Esophagus squamous epithelium (tissue), 5 donors: ENCODE data around the gene FEM1B. TPM values are rescaled to one million over a fixed set of nuclear protein-coding genes. Genes with fewer than 3 reads are reported as not detected.

Experiments used
- DNase-seq: peaks from one replicate; lab custom pipeline; 2025; lab: John Stamatoyannopoulos, UW
- H3K27ac ChIP-seq, 4 donors: fragments of 200-600 bp; sonication (generic); one replicate each; pipeline ENCODE4 v1.5.1; 2016 to 2019; ENCODE audit warnings: mild to moderate bottlenecking in 1 of 4
- H3K27me3 ChIP-seq, 4 donors: fragments of 200-600 bp; sonication (generic); 1 replicate in 3 of 4; 2 replicates in 1 of 4; pipeline versions ENCODE4 v1.5.1 to v1.6.0; 2017 to 2021; ENCODE audit warnings: antibody characterized with exemption in 1 of 4
- H3K36me3 ChIP-seq, 3 donors: fragments of 200-600 bp; sonication (generic); one replicate each; pipeline ENCODE4 v1.5.1; 2016 to 2019
- H3K4me1 ChIP-seq, 3 donors: fragments of 200-600 bp; sonication (generic); one replicate each; pipeline ENCODE4 v1.5.1; 2017 to 2019
- H3K4me3 ChIP-seq, 4 donors: fragments of 200-600 bp; sonication (generic); 1 replicate in 3 of 4; 2 replicates in 1 of 4; pipeline ENCODE4 v1.5.1; 2016 to 2019; ENCODE audit warnings: mild to moderate bottlenecking in 2 of 4, moderate library complexity in 1 of 4
- H3K9me3 ChIP-seq, 3 donors: fragments of 200-600 bp; sonication (generic); one replicate each; pipeline ENCODE4 v1.5.1; 2016 to 2019
- POLR2A ChIP-seq, 4 donors: fragments of 450-650 bp; IDR thresholded peaks; one replicate each; pipeline ENCODE4 v1.6.1; 2017; ENCODE audit warnings: antibody characterized with exemption in 4 of 4, mild to moderate bottlenecking in 4 of 4, moderate library complexity in 3 of 4
- WGBS, 2 donors: methylation state at CpG; one replicate each; pipeline ENCODE4 v1.1.5; 2018; 5-methylcytosine and 5-hydroxymethylcytosine counted together
- intact Hi-C: fragments of 100-400 bp; cut with DNase I; formaldehyde crosslinking; loops from one replicate; pipeline ENCODE4 v1.15.0; 2022
- total RNA-seq, 4 donors: library from RNA; depleted of rRNA; stranded (reverse); fragments of >200 nt; gene quantifications; one replicate each; pipeline ENCODE4 v1.1.0, GENCODE V29; 2016
- TF ChIP-seq, protein P1 (sequence below), 6 experiments: fragments of 450-650 bp in 4 of 6; fragments of 200-600 bp in 2 of 6; sonication (generic) in 2 of 6; IDR thresholded peaks; one replicate each; pipeline ENCODE4 v1.5.1; 2016 to 2019; ENCODE audit warnings: antibody characterized with exemption in 6 of 6, mild to moderate bottlenecking in 4 of 6, moderate library complexity in 4 of 6
- donor health status: DM: yes; HTN: yes; CAD: no.

FEM1B gene
- total RNA-seq, 4 donors from 2014 or later, result 32.3 to 64.4 (median 46.8) TPM

- TF ChIP-seq, protein P1, sequence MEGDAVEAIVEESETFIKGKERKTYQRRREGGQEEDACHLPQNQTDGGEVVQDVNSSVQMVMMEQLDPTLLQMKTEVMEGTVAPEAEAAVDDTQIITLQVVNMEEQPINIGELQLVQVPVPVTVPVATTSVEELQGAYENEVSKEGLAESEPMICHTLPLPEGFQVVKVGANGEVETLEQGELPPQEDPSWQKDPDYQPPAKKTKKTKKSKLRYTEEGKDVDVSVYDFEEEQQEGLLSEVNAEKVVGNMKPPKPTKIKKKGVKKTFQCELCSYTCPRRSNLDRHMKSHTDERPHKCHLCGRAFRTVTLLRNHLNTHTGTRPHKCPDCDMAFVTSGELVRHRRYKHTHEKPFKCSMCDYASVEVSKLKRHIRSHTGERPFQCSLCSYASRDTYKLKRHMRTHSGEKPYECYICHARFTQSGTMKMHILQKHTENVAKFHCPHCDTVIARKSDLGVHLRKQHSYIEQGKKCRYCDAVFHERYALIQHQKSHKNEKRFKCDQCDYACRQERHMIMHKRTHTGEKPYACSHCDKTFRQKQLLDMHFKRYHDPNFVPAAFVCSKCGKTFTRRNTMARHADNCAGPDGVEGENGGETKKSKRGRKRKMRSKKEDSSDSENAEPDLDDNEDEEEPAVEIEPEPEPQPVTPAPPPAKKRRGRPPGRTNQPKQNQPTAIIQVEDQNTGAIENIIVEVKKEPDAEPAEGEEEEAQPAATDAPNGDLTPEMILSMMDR (IDR thresholded peaks at IDR 0.05), result no peak
- no peak for TF ChIP-seq POLR2A (IDR thresholded peaks at IDR 0.05)
- Histone ChIP-seq H3K27me3 (peaks cover 0 to 20% (median 0%) of the 10 kb centered on the region in 4 donors), H3K4me3 (no peak overlapping the region), H3K4me1 (peaks cover 9 to 38% (median 11%) of the 10 kb centered on the region in 3 donors), H3K36me3 (no peaks in the 10 kb centered on the region), H3K27ac (peak overlapping the region in 1 of 4 donors; percentile 12), H3K9me3 (no peaks in the 10 kb centered on the region)
- 64 to 75% methylated on average over 8 to 11 of the region's 14 CpGs for WGBS, 2 donors
- no peak for DNase-seq
- intact Hi-C loops, result no loop called here
Measured at GRCh38 chr15:68343579-68344225, 66.2 kb downstream of the FEM1B start.

DNA sequence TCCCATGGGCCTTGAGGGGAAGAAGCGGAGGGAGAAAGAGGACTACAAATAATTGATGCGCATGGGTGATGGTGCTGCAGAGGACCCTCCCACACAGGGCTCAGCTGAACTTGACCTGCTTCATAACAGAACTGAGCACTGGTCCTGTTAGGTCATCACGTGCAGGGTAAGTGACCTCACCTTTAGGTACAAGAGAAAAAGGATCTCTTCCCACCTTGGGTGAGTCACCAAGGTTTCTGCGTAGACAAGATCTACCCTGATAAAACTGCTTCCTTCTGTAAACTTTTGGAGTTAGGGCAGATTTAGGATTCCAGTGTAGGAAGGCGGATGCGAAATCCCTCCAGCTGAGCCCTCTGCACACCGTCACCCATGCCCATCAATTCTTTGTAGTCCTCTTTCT lies 67.1 kb downstream of the FEM1B start:
- Histone ChIP-seq H3K9me3 (no peaks in the 10 kb centered on the region), H3K27ac (no peak overlapping the region), H3K27me3 (peaks cover 0 to 26% (median 0%) of the 10 kb centered on the region in 4 donors), H3K4me1 (peaks cover 9 to 38% (median 11%) of the 10 kb centered on the region in 3 donors), H3K4me3 (no peak overlapping the region), H3K36me3 (no peaks in the 10 kb centered on the region)
- intact Hi-C loops, result no loop called here
- DNase-seq, result no peak
- 80 to 84% methylated on average over 7 of the region's 7 CpGs for WGBS, 2 donors
- TF ChIP-seq, protein P1 (IDR thresholded peaks at IDR 0.05), result no peak
- TF ChIP-seq POLR2A (IDR thresholded peaks at IDR 0.05), result no peak

Other genes starting within 250 kb of the FEM1B start
- gene PIAS1, start 223.4 kb upstream of the FEM1B start, total RNA-seq, result 10 to 100 TPM; 19.9 to 69.2 (median 26.6) TPM
- gene CALML4, start 72.4 kb upstream of the FEM1B start, total RNA-seq, result 1 to 10 TPM; 1.6 to 5.3 (median 3.3) TPM
- gene CLN6, start 48.0 kb upstream of the FEM1B start, total RNA-seq, result 10 to 100 TPM; 13.2 to 30.8 (median 24.4) TPM
- 1 to 10 TPM in 2 of 4 donors, under 1 TPM in 2; 0.19 to 2.9 (median 0.81) TPM for gene ITGA11, start 154.4 kb downstream of the FEM1B start, total RNA-seq